Brain pericyte (primary cell): ENCODE measurements around the gene AQP11.
"Not testable (repeated sequence)": the region's sequence is repeated elsewhere in the genome, so short reads cannot be mapped to it uniquely, and the experiment has no call there.

Source experiments
- DNase-seq: peaks from one replicate; pipeline ENCODE4 v3.0.0-alpha.2; 2012; ENCODE audit warnings: low read depth, low spot score

The AQP11 gene

GRCh38 chr11:77592727-77593126 is 3.0 kb downstream of the AQP11 start:
- DNase-seq = no peak

- DNase-seq = no peak
Measured at GRCh38 chr11:77593883-77594282, 4.1 kb downstream of the AQP11 start.

GRCh38 chr11:77596626-77597025 is 6.9 kb downstream of the AQP11 start:
- no peak for DNase-seq

- DNase-seq = no peak
Measured at GRCh38 chr11:77598195-77598594, 8.4 kb downstream of the AQP11 start.

GRCh38 chr11:77602381-77603088 is 12.8 kb downstream of the AQP11 start:
- DNase-seq = no peak

- no peak for DNase-seq
Measured at GRCh38 chr11:77604281-77604680, 14.5 kb downstream of the AQP11 start.

- DNase-seq = no peak
Measured at GRCh38 chr11:77609234-77609633, 19.5 kb downstream of the AQP11 start.

GRCh38 chr11:77611921-77612320 is 22.2 kb downstream of the AQP11 start:
- DNase-seq = no peak

- no peak for DNase-seq
Measured at GRCh38 chr11:77617892-77618291, 28.1 kb downstream of the AQP11 start.

GRCh38 chr11:77619576-77620198 is 29.9 kb downstream of the AQP11 start:
- no peak for DNase-seq

- no peak for DNase-seq
Measured at GRCh38 chr11:77630157-77630710, 40.5 kb downstream of the AQP11 start.

- not testable (repeated sequence) for DNase-seq
Measured at GRCh38 chr11:77633926-77634325, 44.2 kb downstream of the AQP11 start.

GRCh38 chr11:77636731-77637344 is 47.1 kb downstream of the AQP11 start:
- DNase-seq = no peak

GRCh38 chr11:77637345-77638165 is 47.8 kb downstream of the AQP11 start, which contains the start of gene CLNS1A:
CLNS1A (minus strand) TSS chr11:77637794; CDS start chr11:77637714, 80 bp downstream.
- peak; percentile 64 for DNase-seq

GRCh38 chr11:77642228-77642627 is 52.5 kb downstream of the AQP11 start:
- no peak for DNase-seq

- DNase-seq = no peak
Measured at GRCh38 chr11:77644887-77645286, 55.1 kb downstream of the AQP11 start.

GRCh38 chr11:77647654-77648305 is 58.0 kb downstream of the AQP11 start:
- DNase-seq = no peak

GRCh38 chr11:77650123-77650522 is 60.4 kb downstream of the AQP11 start:
- DNase-seq = no peak

GRCh38 chr11:77654770-77655434 is 65.1 kb downstream of the AQP11 start:
- DNase-seq = no peak

GRCh38 chr11:77656362-77656761 is 66.6 kb downstream of the AQP11 start:
- DNase-seq = no peak
